BLaER1 treated with 17β-estradiol and CSF1 and Interleukin-3, amounts not matched to agents 10 nM and 100 nM (cell line): ENCODE measurements around the gene KLK11.

Experiments used
- H3K27ac ChIP-seq, 11 experiments: shearing (Covaris generic); formaldehyde crosslinking; 2 replicates each; pipeline ENCODE4 v1.8.1; 2022
- H3K27me3 ChIP-seq, 11 experiments: shearing (Covaris generic); formaldehyde crosslinking; 2 replicates each; pipeline ENCODE4 v1.8.1; 2022
- H3K36me3 ChIP-seq, 11 experiments: shearing (Covaris generic); formaldehyde crosslinking; 2 replicates each; pipeline ENCODE4 v1.8.1; 2022
- H3K4me1 ChIP-seq, 10 experiments: shearing (Covaris generic); formaldehyde crosslinking; 2 replicates each; pipeline ENCODE4 v1.8.1; 2022
- H3K4me2 ChIP-seq, 11 experiments: shearing (Covaris generic); formaldehyde crosslinking; 2 replicates each; pipeline ENCODE4 v1.8.1; 2022
- H3K4me3 ChIP-seq, 10 experiments: shearing (Covaris generic); formaldehyde crosslinking; 2 replicates each; pipeline ENCODE4 v1.8.1; 2022
- H3K9ac ChIP-seq, 11 experiments: shearing (Covaris generic); formaldehyde crosslinking; 2 replicates each; pipeline ENCODE4 v1.8.1; 2022
- H3K9me3 ChIP-seq, 11 experiments: shearing (Covaris generic); formaldehyde crosslinking; replicated peaks in 1 of 11; 2 replicates each; pipeline ENCODE4 v1.8.1; 2022
- H4K20me1 ChIP-seq, 11 experiments: shearing (Covaris generic); formaldehyde crosslinking; 2 replicates each; pipeline ENCODE4 v1.8.1; 2022
- Cebpa-rat ChIP-seq, 11 experiments: shearing (Covaris generic); IDR thresholded peaks; 2 replicates each; pipeline ENCODE4 v1.8.1; 2022

Gene KLK11

DNA sequence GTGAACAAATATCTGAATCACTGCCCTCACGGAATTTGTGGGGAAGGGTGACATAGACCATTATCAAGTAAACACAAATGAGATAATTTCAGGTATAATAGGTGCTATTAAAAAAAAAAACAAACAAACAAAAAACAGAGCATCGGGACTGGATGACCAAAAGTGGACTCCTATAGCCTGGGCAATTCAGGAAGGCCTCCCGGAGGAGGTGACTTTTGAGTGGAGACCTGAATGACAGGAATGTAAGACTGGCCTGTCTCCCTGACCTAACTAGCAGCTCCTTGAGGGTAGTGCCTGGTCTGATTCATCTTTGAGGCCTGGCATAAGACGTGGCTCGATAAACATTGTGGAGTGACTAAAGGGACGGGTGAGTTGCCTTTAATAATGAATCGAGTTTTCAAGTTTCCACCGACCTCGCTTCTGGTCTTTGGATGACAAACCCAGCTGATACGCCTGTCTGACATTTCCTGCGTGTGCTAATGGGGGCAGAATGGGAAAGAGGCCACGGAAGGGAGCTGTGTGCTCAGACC, 13.7 kb downstream of the KLK11 start:
- peaks cover 10 to 20% (median 15%) of the 10 kb centered on the region in 11 experiments for H3K27me3 ChIP-seq
- TF ChIP-seq Cebpa-rat (IDR thresholded peaks at IDR 0.05) = no peak

GRCh38 chr19:51010066-51010795, 16.2 kb downstream of the KLK11 start:
- no peaks in the 10 kb centered on the region for H3K9me3 ChIP-seq
- peaks cover 0 to 26% (median 24%) of the 10 kb centered on the region in 10 experiments; a peak in 15 of 20 replicates for H3K4me1 ChIP-seq
- no peak for TF ChIP-seq Cebpa-rat (IDR thresholded peaks at IDR 0.05)
- H3K4me3 ChIP-seq = no peak overlapping the region
- 0 out of 22 replicates have a peak, but pooled peaks cover 0 to 4% (median 0%) of the 10 kb centered on the region in 11 experiments for H4K20me1 ChIP-seq
- no peak overlapping the region for H3K9ac ChIP-seq
- H3K27me3 ChIP-seq = no peaks in the 10 kb centered on the region
- no peak overlapping the region for H3K27ac ChIP-seq
- H3K36me3 ChIP-seq = no peaks in the 10 kb centered on the region
- no peak overlapping the region for H3K4me2 ChIP-seq

More for the DNA sequence above, 13.7 kb downstream of the KLK11 start:
- Histone ChIP-seq H3K4me1 (peaks cover 0 to 29% (median 24%) of the 10 kb centered on the region in 10 experiments; a peak in 15 of 20 replicates), H3K36me3 (no peaks in the 10 kb centered on the region), H3K27ac (peak overlapping the region in 7 of 11 experiments; percentile 3 to 26 (median 17); a peak in 6 of 22 replicates), H3K4me3 (no peak overlapping the region), H3K9me3 (no peaks in the 10 kb centered on the region), H3K4me2 (peak overlapping the region in 10 of 11 experiments; percentile 10 to 58 (median 50); a peak in 19 of 22 replicates), H4K20me1 (0 out of 22 replicates have a peak, but pooled peaks cover 0 to 4% (median 0%) of the 10 kb centered on the region in 11 experiments), H3K9ac (no peak overlapping the region)

- Histone ChIP-seq H3K27me3 (no peaks in the 10 kb centered on the region), H3K27ac (no peak overlapping the region), H3K4me3 (no peak overlapping the region), H3K36me3 (no peaks in the 10 kb centered on the region), H3K4me2 (no peak overlapping the region), H4K20me1 (0 out of 22 replicates have a peak, but pooled peaks cover 0 to 4% (median 0%) of the 10 kb centered on the region in 11 experiments), H3K9ac (no peak overlapping the region), H3K9me3 (no peaks in the 10 kb centered on the region), H3K4me1 (peaks cover 0 to 21% (median 20%) of the 10 kb centered on the region in 10 experiments; a peak in 15 of 20 replicates)
- TF ChIP-seq Cebpa-rat (IDR thresholded peaks at IDR 0.05) = no peak
These were observed 17.1 kb downstream of the KLK11 start for GRCh38 chr19:51009061-51009891.

DNA sequence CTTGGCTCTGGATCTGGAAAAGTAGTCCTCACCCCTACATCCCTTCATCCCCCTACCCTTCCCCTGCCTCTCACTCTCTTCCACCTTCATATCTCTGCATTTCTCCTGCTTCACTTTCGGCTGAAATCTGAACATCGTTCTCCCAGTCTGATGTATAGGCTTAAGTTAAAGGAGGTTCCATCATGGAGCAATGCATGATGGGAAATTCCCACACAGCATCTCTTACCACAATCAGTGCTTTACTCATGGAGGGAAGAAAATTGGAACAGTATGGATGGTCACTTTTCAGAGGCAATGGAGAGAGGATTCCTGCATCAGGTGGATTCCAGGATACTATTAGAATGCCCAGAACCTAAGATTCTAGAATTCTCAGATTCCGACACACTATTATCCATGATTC, 18.9 kb downstream of the KLK11 start:
- Histone ChIP-seq H4K20me1 (0 out of 22 replicates have a peak, but pooled peaks cover 0 to 4% (median 0%) of the 10 kb centered on the region in 11 experiments), H3K27me3 (no peaks in the 10 kb centered on the region), H3K4me1 (peaks cover 0 to 8% (median 6%) of the 10 kb centered on the region in 10 experiments; a peak in 15 of 20 replicates), H3K4me3 (no peak overlapping the region), H3K9ac (no peak overlapping the region), H3K4me2 (no peak overlapping the region), H3K27ac (no peak overlapping the region), H3K36me3 (no peaks in the 10 kb centered on the region), H3K9me3 (no peaks in the 10 kb centered on the region)
- no peak for TF ChIP-seq Cebpa-rat (IDR thresholded peaks at IDR 0.05)

- TF ChIP-seq Cebpa-rat (IDR thresholded peaks at IDR 0.05) = no peak
- no peaks in the 10 kb centered on the region for H3K36me3 ChIP-seq
- no peaks in the 10 kb centered on the region for H3K27me3 ChIP-seq
- no peak overlapping the region for H3K9ac ChIP-seq
- H3K27ac ChIP-seq = no peak overlapping the region
- H3K4me1 ChIP-seq = peaks cover 0 to 12% (median 11%) of the 10 kb centered on the region in 10 experiments; a peak in 11 of 20 replicates
- no peaks in the 10 kb centered on the region for H3K9me3 ChIP-seq
- H4K20me1 ChIP-seq = 0 out of 22 replicates have a peak, but pooled peaks cover 0 to 4% (median 0%) of the 10 kb centered on the region in 11 experiments
- H3K4me2 ChIP-seq = no peak overlapping the region
- H3K4me3 ChIP-seq = no peak overlapping the region
These were observed 20.0 kb downstream of the KLK11 start for GRCh38 chr19:51006406-51006805.

- no peak overlapping the region for H3K27ac ChIP-seq
- 0 out of 22 replicates have a peak, but pooled peaks cover 0 to 4% (median 0%) of the 10 kb centered on the region in 11 experiments for H4K20me1 ChIP-seq
- H3K4me1 ChIP-seq = peaks cover 0 to 12% (median 11%) of the 10 kb centered on the region in 10 experiments; a peak in 11 of 20 replicates
- no peaks in the 10 kb centered on the region for H3K36me3 ChIP-seq
- H3K9ac ChIP-seq = no peak overlapping the region
- H3K4me3 ChIP-seq = no peak overlapping the region
- H3K4me2 ChIP-seq = no peak overlapping the region
- no peaks in the 10 kb centered on the region for H3K27me3 ChIP-seq
- H3K9me3 ChIP-seq = no peaks in the 10 kb centered on the region
- no peak for TF ChIP-seq Cebpa-rat (IDR thresholded peaks at IDR 0.05)
These were observed 21.2 kb downstream of the KLK11 start for GRCh38 chr19:51005248-51005647.

DNA sequence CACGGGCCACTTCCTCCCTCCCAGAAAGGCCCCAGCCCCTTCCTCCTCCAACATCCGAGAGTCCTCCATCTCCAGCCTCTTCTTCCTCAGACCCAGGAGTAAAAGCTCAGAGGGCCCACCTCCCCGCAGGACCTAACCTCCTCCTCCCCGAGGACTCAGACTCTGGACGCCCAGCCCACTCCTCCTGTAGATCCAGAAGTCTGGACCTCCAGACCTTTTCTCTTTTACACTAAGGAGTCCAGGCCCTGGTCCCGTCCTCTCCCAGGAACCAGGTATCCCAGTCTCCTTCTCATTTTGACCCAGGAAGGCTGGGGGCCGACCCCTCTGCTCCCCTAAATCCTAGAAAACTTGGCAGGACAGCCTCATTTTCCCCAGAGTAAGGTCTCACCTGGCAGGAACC, 23.1 kb downstream of the KLK11 start:
- H3K4me1 ChIP-seq = peaks cover 0 to 12% (median 11%) of the 10 kb centered on the region in 10 experiments; a peak in 11 of 20 replicates
- no peak overlapping the region for H3K4me2 ChIP-seq
- no peak for TF ChIP-seq Cebpa-rat (IDR thresholded peaks at IDR 0.05)
- H3K27ac ChIP-seq = no peak overlapping the region
- H3K36me3 ChIP-seq = no peaks in the 10 kb centered on the region
- no peaks in the 10 kb centered on the region for H3K27me3 ChIP-seq
- no peak overlapping the region for H3K9ac ChIP-seq
- H4K20me1 ChIP-seq = no peaks in the 10 kb centered on the region
- no peak overlapping the region for H3K4me3 ChIP-seq
- no peaks in the 10 kb centered on the region for H3K9me3 ChIP-seq

DNA sequence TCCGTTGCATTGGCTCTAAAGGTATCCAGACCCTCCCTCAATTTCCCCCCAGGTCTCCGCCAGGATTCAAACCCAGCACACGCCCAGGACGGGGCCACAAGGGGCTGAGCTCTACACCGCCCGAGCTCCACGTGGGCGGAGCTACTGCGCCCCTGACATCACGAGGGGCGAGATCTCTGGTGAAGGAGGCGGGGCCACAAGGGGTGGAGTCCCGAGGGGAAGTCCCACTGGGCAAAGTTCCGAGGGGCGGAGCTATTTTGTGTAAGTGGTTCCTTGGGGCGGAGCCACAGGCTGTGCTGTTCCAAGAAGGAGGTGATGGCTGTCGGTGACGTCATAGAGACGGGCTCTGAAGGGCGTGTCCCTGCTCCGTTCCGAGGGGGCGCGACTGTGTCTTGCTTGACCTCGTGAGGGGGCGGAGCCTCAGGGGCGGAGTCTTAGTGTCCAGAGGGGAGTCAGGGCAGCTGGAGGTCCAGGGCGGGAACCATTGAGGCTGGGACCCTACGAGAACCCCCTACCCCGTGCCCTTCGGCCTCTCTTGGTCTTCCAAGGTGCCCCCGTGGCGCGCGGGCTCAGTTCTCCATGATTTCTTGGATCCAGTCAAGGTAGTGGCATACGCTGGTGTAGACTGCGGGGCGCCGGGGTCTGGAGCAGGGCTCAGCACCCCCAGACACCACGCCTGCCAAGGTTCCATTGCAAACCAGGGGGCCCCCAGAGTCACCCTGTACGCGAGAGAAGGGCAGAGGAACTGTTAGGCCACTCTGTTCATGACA, 23.7 kb downstream of the KLK11 start:
- H4K20me1 ChIP-seq = no peaks in the 10 kb centered on the region
- H3K4me2 ChIP-seq = peak overlapping the region in 8 of 11 experiments; percentile 23 to 59 (median 42); a peak in 11 of 22 replicates
- no peak for TF ChIP-seq Cebpa-rat (IDR thresholded peaks at IDR 0.05)
- H3K9me3 ChIP-seq = no peaks in the 10 kb centered on the region
- no peaks in the 10 kb centered on the region for H3K27me3 ChIP-seq
- H3K36me3 ChIP-seq = no peaks in the 10 kb centered on the region
- H3K27ac ChIP-seq = no peak overlapping the region
- no peak overlapping the region for H3K4me3 ChIP-seq
- H3K9ac ChIP-seq = peak overlapping the region in 1 of 11 experiments; percentile 5; a peak in 1 of 22 replicates
- peaks cover 0 to 12% (median 11%) of the 10 kb centered on the region in 10 experiments; a peak in 11 of 20 replicates for H3K4me1 ChIP-seq
